ENCODE results near the gene HSF2. TPM values are rescaled to one million over a fixed set of nuclear protein-coding genes. Genes with fewer than 3 reads are reported as not detected.

Gene HSF2
- total RNA-seq, 4 donors from 2014 or later, result 10.7 to 27.1 (median 17.6) TPM

DNA sequence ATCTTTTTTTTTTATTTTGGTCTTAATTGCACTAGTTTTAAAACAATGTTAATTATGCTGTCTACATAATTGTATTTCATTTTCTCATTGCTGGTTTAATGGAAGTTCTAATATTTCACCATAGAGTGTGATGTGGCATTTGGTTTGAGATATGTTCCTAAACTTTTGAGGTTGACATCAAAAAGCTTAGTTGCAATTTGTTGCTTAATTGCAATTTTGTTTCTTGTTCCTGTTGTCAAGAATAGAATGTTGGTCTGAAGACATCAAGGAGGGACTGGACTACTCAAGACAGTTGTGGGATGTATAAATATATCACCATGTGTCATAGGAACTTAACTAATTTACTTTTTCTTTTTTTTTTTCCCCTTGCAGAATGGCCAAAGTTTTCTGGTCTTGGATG lies 12.5 kb downstream of the HSF2 start:
- intact Hi-C loops (cut with DNase I; ENCODE audit: low total_unique reads), result no loop called here
- no peak for TF ChIP-seq POLR2A (IDR thresholded peaks at IDR 0.05)
- TF ChIP-seq, protein P1, sequence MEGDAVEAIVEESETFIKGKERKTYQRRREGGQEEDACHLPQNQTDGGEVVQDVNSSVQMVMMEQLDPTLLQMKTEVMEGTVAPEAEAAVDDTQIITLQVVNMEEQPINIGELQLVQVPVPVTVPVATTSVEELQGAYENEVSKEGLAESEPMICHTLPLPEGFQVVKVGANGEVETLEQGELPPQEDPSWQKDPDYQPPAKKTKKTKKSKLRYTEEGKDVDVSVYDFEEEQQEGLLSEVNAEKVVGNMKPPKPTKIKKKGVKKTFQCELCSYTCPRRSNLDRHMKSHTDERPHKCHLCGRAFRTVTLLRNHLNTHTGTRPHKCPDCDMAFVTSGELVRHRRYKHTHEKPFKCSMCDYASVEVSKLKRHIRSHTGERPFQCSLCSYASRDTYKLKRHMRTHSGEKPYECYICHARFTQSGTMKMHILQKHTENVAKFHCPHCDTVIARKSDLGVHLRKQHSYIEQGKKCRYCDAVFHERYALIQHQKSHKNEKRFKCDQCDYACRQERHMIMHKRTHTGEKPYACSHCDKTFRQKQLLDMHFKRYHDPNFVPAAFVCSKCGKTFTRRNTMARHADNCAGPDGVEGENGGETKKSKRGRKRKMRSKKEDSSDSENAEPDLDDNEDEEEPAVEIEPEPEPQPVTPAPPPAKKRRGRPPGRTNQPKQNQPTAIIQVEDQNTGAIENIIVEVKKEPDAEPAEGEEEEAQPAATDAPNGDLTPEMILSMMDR (IDR thresholded peaks at IDR 0.05), result no peak
- H3K4me3 ChIP-seq (ENCODE audit: low read depth, poor library complexity, severe bottlenecking), result no peak overlapping the region
- no peak for DNase-seq (ENCODE audit: low spot score in 2 of 2)

DNA sequence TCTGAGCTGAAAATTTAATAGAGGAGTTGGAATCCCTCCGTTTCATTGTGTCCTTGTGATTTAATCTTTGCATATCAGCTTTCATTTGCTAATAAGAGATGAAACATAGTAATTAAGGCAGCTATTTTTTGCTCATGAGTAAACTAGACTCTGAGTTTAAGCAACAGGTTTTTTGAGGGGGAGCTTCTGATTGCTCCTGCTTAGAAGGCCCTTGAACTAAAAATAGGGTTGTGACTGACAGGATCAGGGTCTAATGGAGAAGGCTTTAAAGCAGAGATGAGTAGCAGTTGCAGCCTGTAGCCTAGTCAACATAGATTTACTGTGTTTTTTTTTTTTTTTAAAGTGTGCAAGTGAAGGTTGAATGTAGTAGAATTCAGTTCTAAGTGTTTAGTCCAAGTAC lies 17.4 kb downstream of the HSF2 start:
- TF ChIP-seq, protein P1 (IDR thresholded peaks at IDR 0.05), result no peak
- no peak for TF ChIP-seq POLR2A (IDR thresholded peaks at IDR 0.05)
- H3K4me3 ChIP-seq (ENCODE audit: low read depth, poor library complexity, severe bottlenecking), result no peak overlapping the region
- intact Hi-C loops (cut with DNase I; ENCODE audit: low total_unique reads), result no loop called here
- no peak for DNase-seq (ENCODE audit: low spot score in 2 of 2)
- WGBS, 2 donors, result 90 to 91% methylated on average over 1 of the region's 1 CpG

DNA sequence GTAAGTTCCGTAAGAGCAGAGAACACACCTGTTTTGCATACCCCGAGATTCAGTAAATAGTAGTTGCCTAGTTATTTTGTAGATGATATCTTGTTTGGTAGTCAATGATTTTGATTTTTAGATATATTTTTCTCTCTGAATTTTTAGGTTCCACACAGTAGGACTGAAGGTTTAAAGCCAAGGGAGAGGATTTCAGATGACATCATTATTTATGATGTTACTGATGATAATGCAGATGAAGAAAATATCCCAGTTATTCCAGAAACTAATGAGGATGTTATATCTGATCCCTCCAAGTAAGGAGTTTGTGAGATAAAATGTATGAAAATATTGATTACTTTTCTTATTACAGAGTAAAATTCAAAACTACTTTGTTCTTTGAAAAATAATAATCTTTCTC lies 22.6 kb downstream of the HSF2 start:
- intact Hi-C loops (cut with DNase I; ENCODE audit: low total_unique reads), result no loop called here
- 91 to 93% methylated on average over 2 of the region's 2 CpGs for WGBS, 2 donors
- TF ChIP-seq, protein P1 (IDR thresholded peaks at IDR 0.05), result no peak
- no peak for TF ChIP-seq POLR2A (IDR thresholded peaks at IDR 0.05)
- H3K4me3 ChIP-seq (ENCODE audit: low read depth, poor library complexity, severe bottlenecking), result no peak overlapping the region
- DNase-seq (ENCODE audit: low spot score in 2 of 2), result no peak

DNA sequence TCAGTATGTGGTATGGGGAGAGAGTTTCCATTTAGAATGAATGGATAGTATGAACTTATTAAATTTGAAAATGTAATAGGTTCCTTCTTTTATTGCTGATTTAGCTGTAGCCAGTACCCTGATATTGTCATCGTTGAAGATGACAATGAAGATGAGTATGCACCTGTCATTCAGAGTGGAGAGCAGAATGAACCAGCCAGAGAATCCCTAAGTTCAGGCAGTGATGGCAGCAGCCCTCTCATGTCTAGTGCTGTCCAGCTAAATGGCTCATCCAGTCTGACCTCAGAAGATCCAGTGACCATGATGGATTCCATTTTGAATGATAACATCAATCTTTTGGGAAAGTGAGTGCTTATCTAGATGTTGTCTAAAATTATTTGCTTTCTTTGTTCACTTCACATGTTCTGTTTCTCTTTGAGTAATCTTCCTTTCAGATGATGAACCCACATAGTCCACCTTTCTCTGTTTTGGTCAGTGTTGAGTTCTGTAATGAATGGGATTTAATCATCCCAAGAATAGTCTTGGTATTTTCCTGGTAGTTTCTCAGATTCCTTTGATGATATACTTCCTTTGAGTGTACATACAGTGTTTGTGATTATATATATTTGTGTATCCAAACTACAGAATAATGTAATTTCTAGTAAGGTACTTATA lies 23.3 kb downstream of the HSF2 start:
- DNase-seq (ENCODE audit: low spot score in 2 of 2), result no peak
- intact Hi-C loops (cut with DNase I; ENCODE audit: low total_unique reads), result no loop called here
- TF ChIP-seq, protein P1 (IDR thresholded peaks at IDR 0.05), result no peak
- TF ChIP-seq POLR2A (IDR thresholded peaks at IDR 0.05), result no peak
- 78 to 97% methylated on average over 1 of the region's 1 CpG for WGBS, 2 donors
- H3K4me3 ChIP-seq (ENCODE audit: low read depth, poor library complexity, severe bottlenecking), result no peak overlapping the region

DNA sequence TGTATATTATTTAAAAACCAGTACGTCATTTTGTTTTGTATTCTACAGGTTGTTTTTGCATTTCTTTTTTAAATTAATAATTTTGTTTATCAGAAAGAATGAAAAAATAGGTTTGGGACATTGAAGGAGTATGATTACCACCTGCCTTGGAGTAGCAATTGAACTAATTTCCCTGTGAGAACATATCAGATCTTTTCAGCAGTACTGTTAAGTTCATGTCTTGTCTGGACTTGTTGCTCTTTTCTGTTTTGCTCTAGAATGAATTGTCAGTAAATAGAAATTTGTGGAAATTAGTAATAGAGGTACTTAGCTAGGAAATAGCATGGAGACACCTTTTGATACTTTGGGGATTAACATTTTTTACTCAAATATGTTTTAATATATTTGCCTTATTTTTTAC lies 24.3 kb downstream of the HSF2 start:
- intact Hi-C loops (cut with DNase I; ENCODE audit: low total_unique reads), result no loop called here
- DNase-seq (ENCODE audit: low spot score in 2 of 2), result no peak
- WGBS, 2 donors, result 93 to 94% methylated on average over 1 of the region's 1 CpG
- TF ChIP-seq POLR2A (IDR thresholded peaks at IDR 0.05), result no peak
- TF ChIP-seq, protein P1 (IDR thresholded peaks at IDR 0.05), result no peak
- H3K4me3 ChIP-seq (ENCODE audit: low read depth, poor library complexity, severe bottlenecking), result no peak overlapping the region

DNA sequence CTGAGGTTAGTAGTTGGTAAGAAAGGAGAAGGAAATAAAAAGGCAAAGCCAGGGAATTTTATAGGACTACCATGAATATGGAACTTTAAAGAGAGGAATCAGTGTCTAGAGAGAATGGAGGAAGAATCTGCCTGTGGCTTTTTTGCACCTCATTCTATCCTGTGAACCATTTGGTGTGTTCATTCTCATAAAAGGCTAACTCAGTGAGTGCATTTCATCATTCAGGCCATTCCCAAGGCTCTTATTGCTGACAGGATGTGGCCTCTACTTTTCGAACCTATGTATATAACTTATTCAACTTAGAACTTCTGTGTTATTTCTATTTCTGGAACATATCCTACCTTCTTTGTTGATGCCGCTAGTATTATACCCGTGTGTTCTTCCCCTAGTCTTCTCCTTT lies 27.1 kb downstream of the HSF2 start:
- intact Hi-C loops (cut with DNase I; ENCODE audit: low total_unique reads), result no loop called here
- no peak for DNase-seq (ENCODE audit: low spot score in 2 of 2)

More for the DNA sequence above, 27.1 kb downstream of the HSF2 start:
- WGBS, 2 donors, result 92 to 93% methylated on average over 3 of the region's 3 CpGs
- no peak overlapping the region for H3K4me3 ChIP-seq (ENCODE audit: low read depth, poor library complexity, severe bottlenecking)
- TF ChIP-seq POLR2A (IDR thresholded peaks at IDR 0.05), result no peak
- TF ChIP-seq, protein P1 (IDR thresholded peaks at IDR 0.05), result no peak
